Fibroblast of upper back skin (primary cell): Measurements from ENCODE around the gene C1orf74.
"Not testable (repeated sequence)": the region's sequence is repeated elsewhere in the genome, so short reads cannot be mapped to it uniquely, and the experiment has no call there.

Experiments
- DNase-seq: peaks from one replicate; pipeline ENCODE4 v3.0.0-alpha.2; 2013

C1orf74 gene

DNA sequence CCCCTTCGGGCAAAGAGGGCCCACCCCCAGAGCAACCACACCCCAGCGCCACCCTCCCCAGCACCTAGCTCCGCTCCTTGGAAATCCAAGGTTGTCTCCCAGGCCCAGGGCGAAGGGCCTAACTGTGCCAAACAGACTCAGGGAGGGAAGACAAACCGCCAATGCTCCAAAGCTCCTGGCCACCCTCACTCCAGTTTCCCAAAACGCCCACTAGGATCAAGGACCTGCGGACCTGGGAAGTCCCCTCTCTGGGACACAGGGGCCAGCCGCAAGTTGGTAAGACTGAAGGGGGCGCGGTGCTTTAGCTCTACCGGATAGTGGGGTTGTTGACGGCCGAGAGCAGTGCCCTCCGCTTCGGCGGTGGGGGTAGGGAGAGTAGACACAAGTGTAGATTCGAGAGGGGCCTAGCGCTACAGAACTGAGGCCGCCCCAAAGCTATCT lies 21.0 kb upstream of the C1orf74 start:
- DNase-seq = no peak

DNA sequence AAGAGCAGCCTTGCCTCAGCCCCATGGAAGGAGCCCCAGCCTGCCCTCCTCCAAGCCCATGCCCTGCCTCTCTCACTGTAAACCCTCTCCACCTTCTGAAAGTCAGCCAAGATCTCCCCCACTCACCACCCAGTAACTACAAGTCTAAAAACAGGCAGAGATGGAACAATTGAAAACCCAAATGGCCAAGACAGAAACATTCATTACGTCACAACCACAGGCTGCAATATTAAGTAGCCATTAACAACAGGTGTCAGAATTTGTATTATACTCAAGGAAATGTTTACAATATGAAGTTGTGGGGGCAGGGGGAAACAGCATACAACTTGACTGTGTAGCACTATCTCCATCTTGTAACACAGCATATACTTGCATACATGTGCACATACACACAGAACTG lies 19.2 kb upstream of the C1orf74 start:
- no peak for DNase-seq

DNA sequence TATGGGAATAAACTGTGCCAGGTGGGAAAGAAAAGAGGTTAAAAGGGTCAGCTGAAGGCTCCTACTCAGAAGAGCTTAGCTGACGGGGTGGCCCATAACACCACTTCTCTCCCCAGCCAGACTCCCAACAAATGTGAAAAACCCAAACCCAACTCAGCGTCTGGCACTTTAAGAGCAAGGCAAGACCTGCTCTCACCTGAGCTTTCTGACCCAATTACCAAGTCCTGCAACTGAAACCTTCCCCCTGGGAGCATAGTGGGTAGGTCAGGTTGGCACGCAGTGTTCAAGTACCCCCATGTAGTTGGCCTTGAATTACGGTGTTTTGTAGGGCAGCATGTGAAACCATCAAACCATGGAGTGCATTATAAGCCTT lies 18.4 kb upstream of the C1orf74 start:
- DNase-seq = no peak

DNA sequence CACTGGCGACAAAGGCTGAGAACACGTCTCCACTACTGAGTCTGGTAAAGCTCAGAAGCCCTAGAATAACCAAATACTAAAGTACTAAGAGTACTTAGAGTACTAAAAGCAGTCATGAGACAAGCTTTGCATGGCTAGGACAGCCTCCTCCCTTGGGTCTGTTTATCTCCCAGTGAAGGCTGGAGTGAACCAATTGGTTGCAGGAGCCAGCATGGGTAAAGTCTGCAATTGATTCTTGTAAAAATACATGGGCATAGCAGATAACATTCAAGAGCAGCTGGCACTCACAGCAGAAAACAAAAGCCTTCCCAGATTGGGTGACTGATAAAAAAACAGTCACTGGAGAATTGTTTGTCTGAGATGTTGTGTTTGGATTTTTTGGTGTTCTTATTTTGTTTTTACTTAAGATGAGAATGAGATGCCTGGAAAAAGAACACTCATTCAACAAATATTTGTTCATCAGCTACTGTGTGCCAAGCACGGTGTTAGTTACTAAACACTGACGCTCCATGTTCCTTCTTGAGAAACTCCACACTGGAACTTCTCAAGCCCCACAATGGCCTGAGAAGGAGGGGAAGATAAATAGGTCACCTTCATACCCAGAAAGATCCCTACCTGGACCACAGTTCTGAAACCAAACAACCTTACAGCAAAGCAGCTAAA lies 17.9 kb upstream of the C1orf74 start:
- no peak for DNase-seq

DNA sequence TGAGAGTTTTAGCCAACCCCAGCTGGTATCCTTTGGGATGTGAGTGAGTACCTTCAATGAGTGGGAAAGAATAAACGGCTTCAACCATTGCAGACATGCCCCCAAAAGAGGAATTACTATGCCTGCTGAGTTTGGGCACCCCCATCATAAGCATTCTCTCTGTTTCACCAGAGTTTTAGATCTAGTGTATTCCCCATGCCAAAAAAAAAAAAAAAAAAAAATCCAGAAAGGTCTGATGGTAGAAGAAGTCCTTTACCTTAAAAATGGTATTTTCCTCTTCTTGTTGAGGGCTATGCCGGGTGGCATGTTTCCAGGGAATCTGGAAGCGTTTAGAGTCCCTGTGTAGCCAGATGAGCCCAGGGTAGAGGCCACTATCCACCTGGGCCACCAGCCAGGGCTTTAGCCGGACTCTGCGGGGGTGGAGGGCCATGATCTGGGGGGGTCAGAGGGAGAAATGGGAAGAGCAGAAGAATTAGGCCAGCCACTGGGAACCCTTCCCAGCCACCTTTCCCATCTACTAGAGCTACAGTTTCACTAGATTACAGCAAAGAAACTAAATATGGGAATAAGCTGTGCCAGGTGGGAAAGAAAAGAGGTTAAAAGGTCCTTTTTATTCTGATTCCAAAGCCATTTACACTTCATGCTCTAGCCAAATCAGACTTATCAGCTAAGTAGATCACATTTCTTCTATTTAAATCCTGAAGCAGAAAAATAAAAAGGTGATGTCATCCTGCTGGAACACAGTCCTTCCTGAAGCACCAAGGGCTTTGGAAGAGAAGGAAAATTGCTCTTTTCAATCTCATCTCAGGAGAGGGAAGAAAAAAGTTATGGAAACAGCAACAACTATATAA lies 16.9 kb upstream of the C1orf74 start:
- DNase-seq = peak; percentile 43

DNA sequence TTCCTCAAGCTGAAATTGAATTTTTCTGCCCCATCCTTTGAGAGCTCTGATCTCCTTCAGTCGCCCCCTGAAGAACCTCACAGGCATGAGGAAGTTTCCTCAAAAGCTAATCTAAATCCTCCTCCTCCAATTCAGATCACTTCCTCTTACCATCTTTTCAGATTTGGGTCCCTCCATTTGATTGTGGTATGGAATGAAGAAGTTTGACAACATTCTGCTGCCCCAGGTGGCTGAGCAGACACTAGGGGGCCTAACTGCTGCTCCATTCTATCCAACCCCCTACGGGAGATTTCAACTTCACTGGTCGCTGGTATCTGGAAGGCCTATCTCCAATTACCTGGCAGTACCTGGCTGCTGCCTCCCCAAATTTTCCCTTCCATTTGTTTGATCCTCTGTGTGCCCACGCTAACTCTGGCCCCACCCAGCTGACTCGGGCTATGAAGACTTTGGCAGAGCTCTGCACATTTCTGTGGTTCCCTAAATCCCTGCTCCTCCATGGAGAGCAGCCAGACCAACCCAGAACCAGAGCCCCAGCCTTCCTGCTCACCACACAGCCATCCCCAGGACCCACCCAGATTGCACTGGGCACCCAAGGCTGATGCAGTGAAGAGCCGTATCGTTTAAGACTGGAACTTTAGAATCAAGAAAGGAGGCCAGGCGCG lies 13.8 kb upstream of the C1orf74 start:
- peak; percentile 25 for DNase-seq

DNA sequence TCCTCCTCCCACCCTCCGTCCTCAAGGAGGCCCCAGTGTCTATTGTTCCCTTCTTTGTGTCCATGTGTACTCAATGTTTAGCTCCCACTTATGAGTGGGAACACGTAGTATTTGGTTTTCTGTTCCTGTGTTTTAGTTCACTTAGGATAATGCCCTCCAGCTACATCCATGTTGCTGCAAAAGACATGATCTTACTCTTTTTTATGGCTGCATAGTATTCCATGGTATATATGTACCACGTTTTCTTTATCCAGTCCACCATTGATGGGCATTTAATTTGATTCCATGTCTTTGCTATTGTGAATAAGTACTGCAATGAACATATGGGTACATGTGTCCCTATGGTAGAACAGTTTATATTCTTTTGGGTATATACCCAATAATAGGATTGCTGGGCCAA lies 9.4 kb upstream of the C1orf74 start:
- not testable (repeated sequence) for DNase-seq

DNA sequence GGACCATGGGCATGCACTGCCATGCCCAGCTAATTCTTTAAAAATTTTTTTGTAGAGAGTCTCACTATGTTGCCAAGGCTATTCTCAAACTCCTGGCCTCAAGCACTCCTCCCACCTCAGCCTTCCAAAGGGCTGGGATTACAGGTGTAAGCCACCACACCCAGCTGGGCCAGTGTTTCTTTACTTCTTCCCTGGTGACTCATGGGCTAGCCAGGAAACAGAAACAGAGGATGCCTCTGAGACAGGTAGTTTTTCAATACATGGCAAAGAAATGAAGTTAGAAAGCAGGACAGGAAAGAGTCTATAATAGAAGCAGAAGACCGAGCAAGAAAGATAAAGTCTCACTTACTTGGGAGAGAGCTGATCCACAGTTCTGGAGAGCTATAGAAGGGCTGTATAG lies 7.6 kb upstream of the C1orf74 start:
- DNase-seq = no peak

DNA sequence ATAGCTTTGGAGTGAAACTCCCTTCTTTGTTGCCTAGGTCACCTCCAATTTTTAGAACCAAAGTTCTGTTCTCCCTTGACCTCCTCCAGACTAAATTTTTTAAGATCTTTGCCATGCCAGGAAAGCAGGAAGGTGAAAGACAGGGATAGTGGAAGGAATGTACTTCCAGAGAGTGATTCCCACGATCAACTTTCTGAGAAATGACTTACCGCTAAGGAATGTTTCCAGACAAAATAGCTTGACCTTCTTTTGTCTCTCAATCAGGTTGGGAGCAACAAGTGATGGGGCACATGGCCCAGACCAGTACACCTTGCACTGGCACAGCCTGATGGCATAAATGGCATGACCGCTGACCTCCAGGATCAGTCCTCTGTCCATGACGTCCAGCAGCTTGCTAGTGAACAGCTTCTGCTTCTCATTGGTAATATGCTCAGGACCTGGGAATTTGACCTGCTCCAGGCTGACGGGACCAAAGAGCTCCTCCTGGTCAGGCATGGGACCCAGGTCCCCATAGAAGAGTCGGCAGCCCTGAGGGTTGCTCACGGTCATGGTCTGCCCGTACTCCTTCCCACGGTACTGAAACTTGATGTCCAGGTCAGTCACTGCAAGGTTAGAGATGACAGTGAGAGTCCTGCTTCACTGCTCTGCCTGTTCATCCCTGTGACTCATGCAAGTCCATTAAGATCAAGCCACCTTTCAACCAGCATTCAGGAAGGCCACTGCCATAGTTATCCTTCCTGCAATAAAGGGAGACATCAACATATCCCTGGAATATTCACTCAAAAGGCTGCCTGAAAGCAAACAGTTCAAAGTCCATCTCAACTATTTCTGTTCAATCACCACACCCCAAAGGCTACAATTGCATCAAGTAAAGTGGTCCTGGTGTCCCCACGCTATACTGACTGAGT lies 6.2 kb upstream of the C1orf74 start:
- no peak for DNase-seq

DNA sequence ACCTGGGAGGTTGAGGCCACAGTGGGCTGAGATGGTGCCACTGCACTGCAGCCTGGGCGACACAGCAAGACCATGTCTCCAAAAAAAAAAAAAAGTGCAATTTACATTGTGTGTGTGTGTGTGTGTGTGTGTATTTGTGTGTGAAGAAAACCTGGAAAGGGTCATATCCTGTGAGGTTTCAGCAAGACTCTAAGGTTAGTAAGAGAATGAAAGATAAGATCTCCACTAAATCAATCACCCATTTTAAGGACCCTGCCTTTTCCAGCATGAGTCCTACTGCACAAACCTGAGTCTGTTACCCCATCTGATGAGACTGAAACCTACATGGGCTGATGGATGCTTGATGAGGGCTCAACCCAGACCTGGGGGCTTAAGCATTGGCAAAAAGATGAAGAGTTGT lies 4.9 kb upstream of the C1orf74 start:
- DNase-seq = no peak

DNA sequence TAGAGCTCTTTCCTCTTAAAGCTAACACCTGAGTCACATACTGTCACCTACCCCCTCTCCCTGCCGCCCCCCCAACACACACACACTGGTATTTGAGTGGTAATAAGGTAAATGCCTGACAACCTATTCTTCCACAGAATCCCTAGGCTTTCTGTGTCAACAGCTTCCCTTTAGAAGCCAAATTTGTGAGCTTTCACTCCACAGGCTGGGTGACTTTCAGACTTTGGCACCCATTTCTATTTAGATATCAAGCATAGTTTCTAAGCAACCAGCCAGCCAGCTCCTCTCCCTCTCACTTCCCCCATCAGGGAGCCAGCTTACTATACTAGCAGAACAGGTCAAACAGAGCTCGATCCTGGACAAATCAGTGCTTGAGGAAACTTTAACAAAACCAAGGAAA lies 3.2 kb upstream of the C1orf74 start:
- DNase-seq = no peak

DNA sequence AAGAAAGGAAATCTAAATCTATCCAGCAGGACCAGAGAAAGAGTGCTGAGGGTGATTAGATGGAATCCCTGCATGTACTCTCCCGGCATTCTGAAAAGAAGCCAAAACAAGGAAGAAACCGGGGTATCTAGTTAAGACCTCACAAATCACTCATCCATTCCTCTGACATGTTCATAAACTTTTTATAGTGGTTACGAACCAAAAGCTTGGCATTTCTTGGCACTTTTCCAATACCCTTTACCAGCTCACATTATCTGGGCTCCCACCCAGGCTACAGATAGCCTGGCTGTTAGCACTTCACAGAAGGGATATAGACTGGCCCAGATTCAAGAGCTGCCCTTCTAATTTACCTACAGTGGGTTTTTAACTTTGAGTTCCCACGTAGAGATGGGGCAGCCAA lies 1.8 kb upstream of the C1orf74 start:
- DNase-seq = no peak

DNA sequence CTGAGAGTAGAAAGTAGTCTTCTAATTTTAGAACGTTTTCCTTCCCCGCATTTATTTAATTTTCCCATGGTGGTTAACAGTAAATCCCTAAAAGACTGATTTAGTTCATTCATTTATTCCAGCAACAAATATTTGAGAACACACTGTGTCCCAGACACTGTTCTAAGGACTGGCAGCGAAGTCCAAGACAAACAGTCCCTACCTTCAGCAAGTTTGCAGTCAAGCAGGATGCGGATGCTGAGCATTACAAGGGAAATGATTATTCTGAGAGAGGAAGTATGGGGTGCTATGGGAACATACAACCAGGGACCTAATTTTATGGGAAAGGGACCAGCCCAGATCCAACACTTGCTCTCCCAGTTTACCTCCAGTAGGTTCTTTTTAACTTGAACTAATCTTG lies 1.2 kb upstream of the C1orf74 start:
- no peak for DNase-seq

DNA sequence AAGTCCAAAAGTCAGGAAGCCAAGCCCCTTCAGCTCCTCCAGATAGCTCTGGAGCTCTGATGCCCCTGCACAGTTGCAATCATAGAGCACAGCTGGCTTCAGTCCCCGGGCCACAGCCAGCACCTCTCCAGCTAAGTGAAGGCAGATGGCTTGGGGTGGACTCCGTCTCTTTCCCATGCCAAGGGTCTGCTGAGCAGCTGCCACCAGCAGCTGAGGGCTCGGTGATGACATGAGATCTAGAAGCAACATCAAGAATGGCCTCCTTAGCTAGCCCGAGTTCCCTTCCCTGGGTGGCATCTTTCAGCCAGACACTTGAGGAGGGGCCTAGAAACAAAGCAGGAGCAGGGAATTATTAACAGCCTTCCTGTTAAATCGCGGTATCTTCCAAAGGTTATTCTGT lies 973 bp downstream of the C1orf74 start:
- no peak for DNase-seq

DNA sequence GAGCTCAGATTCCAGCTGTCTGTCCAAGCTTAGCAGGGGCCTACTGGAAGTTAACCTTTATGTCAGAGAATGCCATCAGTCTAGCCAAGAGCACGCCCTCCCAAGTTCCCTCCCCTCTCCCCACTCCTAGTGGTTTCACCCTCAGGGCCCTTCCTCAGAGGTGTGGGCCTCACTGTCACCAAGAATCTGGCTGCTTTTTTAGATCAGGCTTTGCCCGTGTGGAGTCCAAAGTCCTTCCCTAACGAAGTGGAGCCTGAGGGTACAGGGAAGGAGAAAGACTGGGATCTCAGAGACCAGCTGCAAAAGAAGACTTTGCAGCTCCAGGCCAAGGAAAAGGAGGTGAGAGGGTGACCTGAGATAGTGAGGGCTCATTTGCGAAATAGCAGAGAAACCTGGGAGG lies 4.1 kb downstream of the C1orf74 start:
- DNase-seq = no peak

DNA sequence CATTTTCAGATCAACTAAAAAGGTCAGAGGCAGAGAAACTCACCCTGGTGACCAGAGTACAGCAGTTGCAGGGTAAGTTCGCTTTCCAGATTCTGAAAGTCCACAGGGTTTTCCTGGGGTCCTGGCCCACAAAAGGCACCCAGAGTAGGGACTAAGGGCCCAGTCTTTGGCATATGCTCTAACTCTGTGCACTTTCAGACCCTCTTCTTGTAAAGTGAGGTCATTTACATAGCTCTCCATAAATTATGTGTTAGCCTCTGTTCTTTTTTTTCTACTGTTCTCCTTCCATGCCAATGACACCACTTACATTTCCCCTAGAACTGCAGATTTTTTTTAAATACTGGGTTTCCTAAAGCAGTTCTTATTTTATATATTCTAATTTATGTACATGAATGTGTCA lies 6.3 kb downstream of the C1orf74 start:
- no peak for DNase-seq

DNA sequence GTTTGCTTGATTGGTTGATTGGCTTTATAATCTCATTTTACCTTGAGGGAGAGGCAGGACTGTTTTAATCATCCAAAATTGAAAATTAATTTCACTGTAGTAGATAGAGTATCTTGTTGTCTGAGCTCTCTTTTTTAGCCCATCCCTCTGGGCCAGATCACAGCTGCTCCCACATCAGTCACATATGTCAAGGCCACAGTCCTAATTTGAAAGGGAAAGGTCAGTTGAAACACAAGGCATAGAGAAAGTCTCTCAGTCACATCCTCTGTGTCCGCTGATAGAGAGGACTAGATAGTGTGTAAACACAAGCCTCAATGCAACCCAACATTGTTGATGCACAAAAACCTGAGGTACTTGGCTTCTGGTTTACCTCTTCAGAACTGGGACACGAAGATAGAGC lies 6.8 kb downstream of the C1orf74 start:
- DNase-seq = no peak

DNA sequence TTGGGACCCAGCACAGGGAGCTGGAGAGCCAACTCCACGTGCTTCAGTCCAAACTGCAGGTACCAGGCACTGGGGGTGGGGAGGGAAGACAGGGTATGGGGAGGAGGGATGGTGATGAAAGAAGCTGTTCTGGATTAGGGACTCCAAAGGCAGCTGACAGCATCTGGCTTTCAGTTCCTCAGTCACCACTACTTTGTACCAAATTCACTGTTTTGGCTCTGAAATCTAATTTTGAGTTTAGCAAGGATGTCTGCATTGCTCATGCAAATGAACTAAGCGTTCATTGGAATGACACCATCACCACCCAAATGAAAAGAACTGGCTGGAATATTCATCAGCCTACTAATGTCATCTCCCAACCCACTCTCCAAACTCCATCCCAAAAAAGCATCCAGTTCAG lies 8.7 kb downstream of the C1orf74 start:
- DNase-seq = no peak

DNA sequence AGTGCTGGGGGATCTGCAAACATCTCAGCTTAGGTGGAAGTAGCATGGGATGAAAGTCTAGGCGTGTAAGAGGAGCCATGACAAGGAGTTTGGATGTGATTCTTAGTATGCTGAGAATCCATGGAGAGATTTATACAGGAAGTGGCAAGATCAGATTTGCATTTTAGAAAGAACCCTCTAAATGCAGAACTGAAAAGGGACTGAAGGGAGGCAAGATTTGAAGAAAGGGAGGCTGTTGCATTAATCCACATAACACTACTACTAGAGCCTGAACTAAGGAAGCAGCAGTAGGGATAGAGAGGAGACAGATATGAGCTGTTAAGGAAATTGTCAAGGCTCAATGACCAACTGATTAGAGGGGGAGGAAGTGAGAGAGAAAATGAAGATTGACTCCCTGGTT lies 9.8 kb downstream of the C1orf74 start:
- DNase-seq = no peak

DNA sequence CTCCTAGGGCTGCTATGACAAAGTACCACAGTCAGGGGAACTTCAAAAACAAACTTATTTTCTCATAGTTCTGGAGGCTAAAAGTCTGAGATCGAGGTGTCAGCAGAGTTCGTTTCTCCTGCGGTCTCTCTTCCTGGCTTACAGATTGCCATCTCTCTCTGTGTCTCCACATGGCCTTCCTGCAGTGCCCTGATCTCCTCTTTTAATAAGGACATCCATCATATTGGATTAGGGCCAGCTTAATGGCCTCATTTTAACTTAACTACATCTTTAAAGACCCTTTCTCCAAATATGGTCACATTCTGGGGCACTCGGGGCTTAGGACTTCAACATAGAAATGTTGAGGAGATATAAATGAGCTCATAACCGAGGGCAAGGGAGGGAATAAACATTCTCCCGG lies 12.2 kb downstream of the C1orf74 start:
- DNase-seq = no peak

DNA sequence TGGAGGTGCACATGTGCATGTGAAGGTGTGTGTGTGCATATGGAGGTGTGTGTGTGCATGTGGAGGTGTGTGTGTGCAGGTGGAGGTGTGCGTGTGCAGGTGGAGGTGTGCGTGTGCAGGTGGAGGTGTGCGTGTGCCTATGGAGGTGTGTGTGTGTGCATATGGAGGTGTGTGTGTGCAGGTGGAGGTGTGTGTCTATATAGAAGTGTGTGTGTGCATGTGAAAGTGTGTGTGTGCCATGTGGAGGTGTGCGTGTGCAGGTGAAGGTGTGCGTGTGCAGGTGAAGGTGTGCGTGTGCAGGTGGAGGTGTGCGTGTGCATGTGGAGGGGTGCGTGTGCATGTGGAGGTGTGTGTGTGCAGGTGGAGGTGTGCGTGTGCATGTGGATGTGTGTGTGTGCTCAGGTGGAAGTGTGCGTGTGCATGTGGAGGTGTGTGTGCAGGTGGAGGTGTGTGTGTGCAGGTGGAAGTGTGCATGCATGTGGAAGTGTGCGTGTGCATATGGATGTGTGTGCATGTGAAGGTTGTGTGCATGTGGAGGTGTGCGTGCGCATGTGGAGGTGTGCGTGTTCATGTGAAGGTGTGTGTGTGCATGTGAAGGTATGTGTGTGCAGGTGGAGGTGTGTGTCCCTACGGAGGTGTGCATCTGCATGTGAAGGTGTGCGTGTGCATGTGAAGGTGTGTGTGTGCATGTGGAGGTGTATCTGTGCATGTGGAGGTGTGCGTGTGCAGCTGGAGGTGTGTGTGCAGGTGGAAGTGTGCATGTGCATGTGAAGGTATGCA lies 13.5 kb downstream of the C1orf74 start:
- no peak for DNase-seq

DNA sequence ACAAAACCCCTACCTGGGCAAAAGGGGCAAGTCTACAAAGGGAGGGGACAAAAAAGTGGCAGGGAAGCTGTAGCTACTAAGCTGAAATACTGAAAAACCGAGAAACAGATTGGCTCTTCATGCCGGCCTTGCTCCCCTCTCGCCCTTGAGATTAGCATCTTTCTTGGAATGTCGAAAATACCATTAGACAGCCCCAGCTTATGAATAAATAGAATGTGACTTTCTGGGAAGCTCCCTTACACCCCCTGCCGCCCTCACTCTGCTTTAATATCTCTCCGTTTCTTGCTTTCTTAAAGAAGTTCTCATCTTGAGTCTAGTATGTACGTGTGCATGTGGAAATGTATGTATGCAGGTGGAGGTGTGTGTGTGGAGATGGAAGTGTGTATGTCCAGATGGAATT lies 14.4 kb downstream of the C1orf74 start:
- peak; percentile 16 for DNase-seq
